Bronchus fibroblast of lung (primary cell): ENCODE results near the gene ADH5. TPM values are rescaled to one million over a fixed set of nuclear protein-coding genes. Genes with fewer than 3 reads are reported as not detected.

ENCODE experiments used
- total RNA-seq: library from RNA; depleted of rRNA; stranded (reverse); fragments of >200 nt; gene quantifications from 2 replicates; pipeline ENCODE4 v1.2.3, GENCODE V29; 2015

ADH5 gene
- total RNA-seq: 116 and 121 TPM in 2 replicates

DNA sequence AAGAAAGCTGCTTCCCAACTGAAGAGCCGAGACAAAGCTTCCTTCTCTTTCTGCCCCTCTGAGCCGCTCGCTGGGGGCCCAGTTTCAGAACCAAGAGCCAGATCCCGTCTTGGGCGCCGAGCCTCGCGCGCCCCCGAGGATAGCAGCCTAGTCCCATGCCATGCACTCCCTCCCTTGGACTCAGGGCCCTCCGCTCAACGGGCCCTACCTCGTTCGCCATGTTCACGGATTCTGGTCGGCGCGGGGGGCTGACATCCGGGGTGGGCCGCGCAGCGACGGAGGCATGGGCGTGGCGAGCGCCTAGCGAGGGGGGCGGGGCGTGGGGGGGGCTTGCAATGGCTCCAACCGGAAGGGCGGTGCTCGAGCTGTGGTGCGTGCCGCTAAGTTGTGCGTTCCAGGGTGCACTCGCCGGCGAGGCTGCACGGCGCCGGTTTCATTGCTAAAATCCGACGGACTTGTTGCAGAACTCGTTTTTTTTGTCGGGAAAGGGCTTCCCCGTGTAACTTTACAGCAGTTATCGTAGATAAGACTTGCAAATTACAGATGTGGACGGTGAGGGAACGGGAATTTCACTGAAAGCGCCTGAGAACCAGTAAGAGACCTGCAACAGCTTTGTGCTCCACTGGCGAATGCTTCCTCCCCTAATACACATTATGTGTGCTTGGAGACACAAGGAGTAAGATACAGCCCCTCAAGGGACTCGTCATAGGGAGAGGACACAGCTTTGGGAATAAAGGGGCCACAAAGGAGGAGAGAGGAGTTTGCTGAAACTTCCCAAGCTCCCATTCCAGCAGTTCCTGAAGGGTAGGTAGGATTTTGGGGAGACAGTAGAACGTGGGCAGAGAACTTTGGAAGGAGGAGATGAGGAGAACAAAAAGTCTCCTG lies at the start of gene ADH5:
ADH5 (minus strand) TSS at position 308 of the 885 bp plus-strand sequence; CDS start at position 220, 88 bp downstream.

Other genes with a start within 250 kb of the ADH5 start
- 69.3 and 69.9 TPM in 2 replicates for gene EIF4E, start 159.7 kb downstream of the ADH5 start, total RNA-seq
- 49.1 and 53.5 TPM in 2 replicates for gene METAP1, start 93.1 kb downstream of the ADH5 start, total RNA-seq
- not detected in 2 replicates for gene ADH4, start 55.5 kb upstream of the ADH5 start, total RNA-seq
- gene ADH6, start 130.5 kb upstream of the ADH5 start, total RNA-seq: not detected in 2 replicates
- not detected in 2 replicates for gene ADH1A, start 202.2 kb upstream of the ADH5 start, total RNA-seq
- gene ADH1B, start 232.6 kb upstream of the ADH5 start, total RNA-seq: 2.9 and 5.2 TPM in 2 replicates